HepG2 (cell line): ENCODE data around the gene GPX1. TPM values are rescaled to one million over a fixed set of nuclear protein-coding genes. Genes with fewer than 3 reads are reported as not detected.

Source experiments
- ARHGAP35 ChIP-seq: sonication (generic); formaldehyde crosslinking; IDR thresholded peaks from 2 replicates; pipeline ENCODE4 v1.9.0; 2022; ENCODE audit warnings: mild to moderate bottlenecking, inconsistent platforms, moderate library complexity, missing genetic modification reagents, borderline replicate concordance
- DR1 ChIP-seq: sonication (generic); formaldehyde crosslinking; IDR thresholded peaks from 2 replicates; pipeline ENCODE4 v1.8.0; 2021; ENCODE audit warnings: mild to moderate bottlenecking, missing genetic modification reagents, inconsistent platforms
- GATAD1 ChIP-seq: IDR thresholded peaks from 2 replicates; pipeline ENCODE4 v1.6.1; 2016; ENCODE audit warnings: missing genetic modification reagents, missing compliant biosample characterization
- HOXA7 ChIP-seq: sonication (generic); formaldehyde crosslinking; IDR thresholded peaks from 2 replicates; pipeline ENCODE4 v1.8.1; 2022; ENCODE audit warnings: mild to moderate bottlenecking, missing genetic modification reagents, moderate library complexity
- KLF9 ChIP-seq: IDR thresholded peaks from 2 replicates; pipeline ENCODE4 v1.6.1; 2016; ENCODE audit warnings: low read depth
- NR2F6 ChIP-seq, 2 experiments: IDR thresholded peaks; 2 replicates each; pipeline ENCODE4 v1.6.1; 2016; ENCODE audit warnings: antibody characterized with exemption in 1 of 2, mild to moderate bottlenecking in 1 of 2
- SAP130 ChIP-seq: IDR thresholded peaks from 2 replicates; pipeline ENCODE4 v1.6.1; 2016; ENCODE audit warnings: low read depth
- SUZ12 ChIP-seq: fragments of 150-350 bp; IDR thresholded peaks from 2 replicates; pipeline ENCODE4 v1.6.1; 2014; ENCODE audit warnings: low read depth, low read length
- ZFAT ChIP-seq: sonication (generic); formaldehyde crosslinking; conservative IDR thresholded peaks from 2 replicates; pipeline ENCODE4 v1.8.1; 2023; ENCODE audit warnings: missing genetic modification reagents, inconsistent platforms
- ZNF292 ChIP-seq: sonication (generic); formaldehyde crosslinking; IDR thresholded peaks from 2 replicates; pipeline ENCODE4 v1.8.1; 2022; ENCODE audit warnings: mild to moderate bottlenecking, low read depth, missing genetic modification reagents, borderline replicate concordance
- ZNF703 ChIP-seq: sonication (generic); formaldehyde crosslinking; IDR thresholded peaks from 2 replicates; pipeline ENCODE4 v1.5.1; 2020; ENCODE audit warnings: missing genetic modification reagents, mild to moderate bottlenecking, moderate library complexity, borderline replicate concordance
- ZNF878 ChIP-seq: sonication (generic); formaldehyde crosslinking; IDR thresholded peaks from 2 replicates; pipeline ENCODE4 v1.8.1; 2023; ENCODE audit warnings: mild to moderate bottlenecking, missing genetic modification reagents, moderate library complexity
- ZSCAN21 ChIP-seq: sonication (generic); formaldehyde crosslinking; IDR thresholded peaks from 2 replicates; pipeline ENCODE4 v1.8.0; 2022; ENCODE audit warnings: mild to moderate bottlenecking, missing genetic modification reagents, moderate library complexity, borderline replicate concordance
- polyA plus RNA-seq, 8 experiments: library from polyadenylated mRNA; depleted of rRNA in 3 of 8; stranded (reverse) in 7 of 8; unstranded in 1 of 8; fragments of >200 nt; fragmentation: Illumina TruSeq in 4 of 8; extraction: Trizol in 4 of 8; gene quantifications; 2 replicates each; pipeline versions ENCODE4 v1.2.1 to v1.2.3, GENCODE V29; 2011 to 2016; ENCODE audit warnings: low read depth in 4 of 8, missing spikeins in 1 of 8, mixed read lengths in 1 of 8; ENCODE audit not compliant: insufficient read depth in 1 of 8
- total RNA-seq, 5 experiments: library from RNA; depleted of rRNA; stranded (reverse); fragments of >200 nt; fragmentation: Illumina TruSeq; extraction: Trizol; gene quantifications; 2 replicates each; pipeline ENCODE4 v1.2.3, GENCODE V29; 2016; ENCODE audit warnings: low read depth in 1 of 5
- TF ChIP-seq, protein P1 (sequence below): conservative IDR thresholded peaks from 2 replicates; pipeline ENCODE4 v1.6.1; 2018; ENCODE audit warnings: missing genetic modification reagents
- TF ChIP-seq, protein P2 (sequence below): sonication (generic); formaldehyde crosslinking; IDR thresholded peaks from 2 replicates; pipeline ENCODE4 v1.5.0; 2020; ENCODE audit warnings: missing genetic modification reagents, mild to moderate bottlenecking, borderline replicate concordance
- TF ChIP-seq, protein P3 (sequence below): sonication (generic); formaldehyde crosslinking; IDR thresholded peaks from 2 replicates; pipeline ENCODE4 v1.5.0; 2020; ENCODE audit warnings: mild to moderate bottlenecking, missing genetic modification reagents
- TF ChIP-seq, protein P4 (sequence below): sonication (generic); formaldehyde crosslinking; IDR thresholded peaks from 2 replicates; pipeline ENCODE4 v1.5.0; 2020; ENCODE audit warnings: mild to moderate bottlenecking, missing genetic modification reagents
- TF ChIP-seq, protein P5 (sequence below): sonication (generic); formaldehyde crosslinking; IDR thresholded peaks from 2 replicates; pipeline ENCODE4 v1.4.0; 2020; ENCODE audit warnings: missing genetic modification reagents

The GPX1 gene
- total and polyA plus RNA-seq, 2 of the 13 experiments (the other 11 are each of a cell fraction or from before 2014, with no cell fraction given), result 149 to 168 TPM

DNA sequence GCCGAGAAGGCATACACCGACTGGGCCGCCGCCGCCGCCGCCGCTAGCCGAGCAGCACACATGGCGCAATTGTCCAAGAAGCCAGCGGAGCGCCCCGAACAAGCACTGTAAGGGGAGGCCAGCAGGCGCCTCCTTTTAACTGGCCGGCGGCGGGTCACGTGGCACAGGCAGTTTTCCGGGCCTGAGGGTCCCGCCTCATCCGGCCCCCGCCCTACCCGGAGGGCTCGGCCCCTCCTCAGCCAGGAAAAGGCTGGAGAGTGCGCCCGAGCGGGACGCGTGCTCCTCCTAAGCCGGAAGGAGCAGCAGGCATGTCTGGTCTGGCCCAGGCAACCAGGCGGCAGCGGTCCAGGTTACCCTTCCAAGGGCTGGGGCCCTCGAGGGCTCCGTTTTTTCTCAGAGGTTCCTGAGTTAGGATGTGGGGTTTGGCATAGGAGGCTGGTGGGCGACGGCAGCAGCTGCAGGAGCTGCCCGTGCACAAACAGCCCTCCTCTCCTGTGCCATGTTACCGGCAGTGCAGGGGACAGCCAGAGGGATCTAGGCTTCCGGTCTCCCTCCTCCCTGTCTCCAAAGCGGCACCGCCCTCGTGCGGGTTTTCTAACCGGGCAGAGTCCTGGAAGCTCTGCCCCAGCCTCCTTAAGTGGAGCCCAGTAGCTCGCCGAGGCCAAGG, at the start of gene GPX1 (continued):
- TF ChIP-seq ZSCAN21 (CRISPR knock-in tag) (peak; percentile 89), DR1 (CRISPR knock-in tag) (peak; percentile 97), KLF9 (CRISPR knock-in tag) (peak; percentile 57; the same call in 1 of the 2 replicates), SAP130 (peak; percentile 95), ZNF703 (CRISPR knock-in tag) (peak; percentile 72; the same call in 1 of the 2 replicates), HOXA7 (CRISPR knock-in tag) (no peak), SUZ12 (no peak), GATAD1 (peak; percentile 78), ZFAT (CRISPR knock-in tag) (no peak), ARHGAP35 (CRISPR knock-in tag) (peak; percentile 78; the same call in 1 of the 2 replicates), ZNF878 (CRISPR knock-in tag) (no peak), NR2F6 (IDR thresholded peaks at IDR 0.05) (no peak), NR2F6 (CRISPR knock-in tag; IDR thresholded peaks at IDR 0.05) (peak; percentile 55; the same call in 1 of the 2 replicates), ZNF292 (CRISPR knock-in tag) (no peak; the same call in 1 of the 2 replicates)
- TF ChIP-seq, protein P1, sequence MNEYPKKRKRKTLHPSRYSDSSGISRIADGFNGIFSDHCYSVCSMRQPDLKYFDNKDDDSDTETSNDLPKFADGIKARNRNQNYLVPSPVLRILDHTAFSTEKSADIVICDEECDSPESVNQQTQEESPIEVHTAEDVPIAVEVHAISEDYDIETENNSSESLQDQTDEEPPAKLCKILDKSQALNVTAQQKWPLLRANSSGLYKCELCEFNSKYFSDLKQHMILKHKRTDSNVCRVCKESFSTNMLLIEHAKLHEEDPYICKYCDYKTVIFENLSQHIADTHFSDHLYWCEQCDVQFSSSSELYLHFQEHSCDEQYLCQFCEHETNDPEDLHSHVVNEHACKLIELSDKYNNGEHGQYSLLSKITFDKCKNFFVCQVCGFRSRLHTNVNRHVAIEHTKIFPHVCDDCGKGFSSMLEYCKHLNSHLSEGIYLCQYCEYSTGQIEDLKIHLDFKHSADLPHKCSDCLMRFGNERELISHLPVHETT (CRISPR knock-in tag), result peak; percentile 69
- TF ChIP-seq, protein P2, sequence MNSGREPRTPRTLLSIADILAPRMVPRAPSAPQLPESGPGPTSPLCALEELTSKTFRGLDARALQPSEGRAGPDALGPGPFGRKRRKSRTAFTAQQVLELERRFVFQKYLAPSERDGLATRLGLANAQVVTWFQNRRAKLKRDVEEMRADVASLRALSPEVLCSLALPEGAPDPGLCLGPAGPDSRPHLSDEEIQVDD (CRISPR knock-in tag), result no peak
- TF ChIP-seq, protein P3, sequence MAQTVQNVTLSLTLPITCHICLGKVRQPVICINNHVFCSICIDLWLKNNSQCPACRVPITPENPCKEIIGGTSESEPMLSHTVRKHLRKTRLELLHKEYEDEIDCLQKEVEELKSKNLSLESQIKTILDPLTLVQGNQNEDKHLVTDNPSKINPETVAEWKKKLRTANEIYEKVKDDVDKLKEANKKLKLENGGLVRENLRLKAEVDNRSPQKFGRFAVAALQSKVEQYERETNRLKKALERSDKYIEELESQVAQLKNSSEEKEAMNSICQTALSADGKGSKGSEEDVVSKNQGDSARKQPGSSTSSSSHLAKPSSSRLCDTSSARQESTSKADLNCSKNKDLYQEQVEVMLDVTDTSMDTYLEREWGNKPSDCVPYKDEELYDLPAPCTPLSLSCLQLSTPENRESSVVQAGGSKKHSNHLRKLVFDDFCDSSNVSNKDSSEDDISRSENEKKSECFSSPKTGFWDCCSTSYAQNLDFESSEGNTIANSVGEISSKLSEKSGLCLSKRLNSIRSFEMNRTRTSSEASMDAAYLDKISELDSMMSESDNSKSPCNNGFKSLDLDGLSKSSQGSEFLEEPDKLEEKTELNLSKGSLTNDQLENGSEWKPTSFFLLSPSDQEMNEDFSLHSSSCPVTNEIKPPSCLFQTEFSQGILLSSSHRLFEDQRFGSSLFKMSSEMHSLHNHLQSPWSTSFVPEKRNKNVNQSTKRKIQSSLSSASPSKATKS (CRISPR knock-in tag), result 0 out of 2 replicates have a peak, but pooled peaks have one; percentile 59
- TF ChIP-seq, protein P4, sequence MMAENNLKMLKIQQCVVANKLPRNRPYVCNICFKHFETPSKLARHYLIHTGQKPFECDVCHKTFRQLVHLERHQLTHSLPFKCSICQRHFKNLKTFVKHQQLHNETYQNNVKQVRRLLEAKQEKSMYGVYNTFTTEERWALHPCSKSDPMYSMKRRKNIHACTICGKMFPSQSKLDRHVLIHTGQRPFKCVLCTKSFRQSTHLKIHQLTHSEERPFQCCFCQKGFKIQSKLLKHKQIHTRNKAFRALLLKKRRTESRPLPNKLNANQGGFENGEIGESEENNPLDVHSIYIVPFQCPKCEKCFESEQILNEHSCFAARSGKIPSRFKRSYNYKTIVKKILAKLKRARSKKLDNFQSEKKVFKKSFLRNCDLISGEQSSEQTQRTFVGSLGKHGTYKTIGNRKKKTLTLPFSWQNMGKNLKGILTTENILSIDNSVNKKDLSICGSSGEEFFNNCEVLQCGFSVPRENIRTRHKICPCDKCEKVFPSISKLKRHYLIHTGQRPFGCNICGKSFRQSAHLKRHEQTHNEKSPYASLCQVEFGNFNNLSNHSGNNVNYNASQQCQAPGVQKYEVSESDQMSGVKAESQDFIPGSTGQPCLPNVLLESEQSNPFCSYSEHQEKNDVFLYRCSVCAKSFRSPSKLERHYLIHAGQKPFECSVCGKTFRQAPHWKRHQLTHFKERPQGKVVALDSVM, result peak; percentile 96
- TF ChIP-seq, protein P5, sequence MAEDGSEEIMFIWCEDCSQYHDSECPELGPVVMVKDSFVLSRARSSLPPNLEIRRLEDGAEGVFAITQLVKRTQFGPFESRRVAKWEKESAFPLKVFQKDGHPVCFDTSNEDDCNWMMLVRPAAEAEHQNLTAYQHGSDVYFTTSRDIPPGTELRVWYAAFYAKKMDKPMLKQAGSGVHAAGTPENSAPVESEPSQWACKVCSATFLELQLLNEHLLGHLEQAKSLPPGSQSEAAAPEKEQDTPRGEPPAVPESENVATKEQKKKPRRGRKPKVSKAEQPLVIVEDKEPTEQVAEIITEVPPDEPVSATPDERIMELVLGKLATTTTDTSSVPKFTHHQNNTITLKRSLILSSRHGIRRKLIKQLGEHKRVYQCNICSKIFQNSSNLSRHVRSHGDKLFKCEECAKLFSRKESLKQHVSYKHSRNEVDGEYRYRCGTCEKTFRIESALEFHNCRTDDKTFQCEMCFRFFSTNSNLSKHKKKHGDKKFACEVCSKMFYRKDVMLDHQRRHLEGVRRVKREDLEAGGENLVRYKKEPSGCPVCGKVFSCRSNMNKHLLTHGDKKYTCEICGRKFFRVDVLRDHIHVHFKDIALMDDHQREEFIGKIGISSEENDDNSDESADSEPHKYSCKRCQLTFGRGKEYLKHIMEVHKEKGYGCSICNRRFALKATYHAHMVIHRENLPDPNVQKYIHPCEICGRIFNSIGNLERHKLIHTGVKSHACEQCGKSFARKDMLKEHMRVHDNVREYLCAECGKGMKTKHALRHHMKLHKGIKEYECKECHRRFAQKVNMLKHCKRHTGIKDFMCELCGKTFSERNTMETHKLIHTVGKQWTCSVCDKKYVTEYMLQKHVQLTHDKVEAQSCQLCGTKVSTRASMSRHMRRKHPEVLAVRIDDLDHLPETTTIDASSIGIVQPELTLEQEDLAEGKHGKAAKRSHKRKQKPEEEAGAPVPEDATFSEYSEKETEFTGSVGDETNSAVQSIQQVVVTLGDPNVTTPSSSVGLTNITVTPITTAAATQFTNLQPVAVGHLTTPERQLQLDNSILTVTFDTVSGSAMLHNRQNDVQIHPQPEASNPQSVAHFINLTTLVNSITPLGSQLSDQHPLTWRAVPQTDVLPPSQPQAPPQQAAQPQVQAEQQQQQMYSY (CRISPR knock-in tag), result 0 out of 2 replicates have a peak, but pooled peaks have one; percentile 56
